ENCODE results near the gene DGKA. TPM values are rescaled to one million over a fixed set of nuclear protein-coding genes. Genes with fewer than 3 reads are reported as not detected.
A peak's percentile ranks its signal among the peaks of the same experiment; 100 is the strongest.

The DGKA gene
- total RNA-seq, 2 donors from 2014 or later = 74.9 to 161 TPM

DNA sequence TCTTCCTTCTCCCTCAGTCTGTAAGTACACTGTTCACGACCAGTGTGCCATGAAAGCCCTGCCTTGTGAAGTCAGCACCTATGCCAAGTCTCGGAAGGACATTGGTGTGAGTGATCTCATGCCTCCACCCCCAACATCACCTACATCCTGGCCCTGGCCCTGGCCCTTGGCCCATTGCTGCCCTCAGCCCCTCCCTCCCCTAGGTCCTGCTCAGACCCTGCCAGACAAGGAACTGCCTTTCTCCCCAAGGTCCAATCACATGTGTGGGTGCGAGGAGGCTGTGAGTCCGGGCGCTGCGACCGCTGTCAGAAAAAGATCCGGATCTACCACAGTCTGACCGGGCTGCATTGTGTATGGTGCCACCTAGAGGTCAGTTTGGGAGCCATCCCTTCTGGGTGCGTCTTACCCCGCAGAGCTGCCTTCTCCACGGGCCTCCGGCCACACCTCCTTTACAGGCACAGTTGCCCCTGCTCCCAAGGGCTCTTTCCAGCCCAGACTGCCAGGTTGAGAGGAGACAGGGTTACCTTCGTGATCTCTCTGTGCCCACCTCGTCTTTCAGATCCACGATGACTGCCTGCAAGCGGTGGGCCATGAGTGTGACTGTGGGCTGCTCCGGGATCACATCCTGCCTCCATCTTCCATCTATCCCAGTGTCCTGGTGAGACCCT, 9.2 kb downstream of the DGKA start:
- Histone ChIP-seq H3K4me3 (no peak overlapping the region), H3K9me3 (no peaks in the 10 kb centered on the region), H3K36me3 (no peaks in the 10 kb centered on the region), H3K27me3 (replicated peaks; ENCODE audit: insufficient read depth) (no peaks in the 10 kb centered on the region), H3K4me1 (replicated peaks) (no peaks in the 10 kb centered on the region), H3K27ac (peak overlapping the region; percentile 45 to 67)
- WGBS = 16% methylated on average over 18 of the region's 18 CpGs
- intact Hi-C loops (cut with DNase I) = no loop called here
- peak; percentile 85 for DNase-seq (ENCODE audit: low spot score)
- TF ChIP-seq POLR2AphosphoS5 (IDR thresholded peaks at IDR 0.05) (peak; percentile 77), POLR2A (IDR thresholded peaks at IDR 0.05) (no peak)
- TF ChIP-seq, protein P1, sequence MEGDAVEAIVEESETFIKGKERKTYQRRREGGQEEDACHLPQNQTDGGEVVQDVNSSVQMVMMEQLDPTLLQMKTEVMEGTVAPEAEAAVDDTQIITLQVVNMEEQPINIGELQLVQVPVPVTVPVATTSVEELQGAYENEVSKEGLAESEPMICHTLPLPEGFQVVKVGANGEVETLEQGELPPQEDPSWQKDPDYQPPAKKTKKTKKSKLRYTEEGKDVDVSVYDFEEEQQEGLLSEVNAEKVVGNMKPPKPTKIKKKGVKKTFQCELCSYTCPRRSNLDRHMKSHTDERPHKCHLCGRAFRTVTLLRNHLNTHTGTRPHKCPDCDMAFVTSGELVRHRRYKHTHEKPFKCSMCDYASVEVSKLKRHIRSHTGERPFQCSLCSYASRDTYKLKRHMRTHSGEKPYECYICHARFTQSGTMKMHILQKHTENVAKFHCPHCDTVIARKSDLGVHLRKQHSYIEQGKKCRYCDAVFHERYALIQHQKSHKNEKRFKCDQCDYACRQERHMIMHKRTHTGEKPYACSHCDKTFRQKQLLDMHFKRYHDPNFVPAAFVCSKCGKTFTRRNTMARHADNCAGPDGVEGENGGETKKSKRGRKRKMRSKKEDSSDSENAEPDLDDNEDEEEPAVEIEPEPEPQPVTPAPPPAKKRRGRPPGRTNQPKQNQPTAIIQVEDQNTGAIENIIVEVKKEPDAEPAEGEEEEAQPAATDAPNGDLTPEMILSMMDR (IDR thresholded peaks at IDR 0.05) = peak; percentile 71 to 94 (median 94)

DNA sequence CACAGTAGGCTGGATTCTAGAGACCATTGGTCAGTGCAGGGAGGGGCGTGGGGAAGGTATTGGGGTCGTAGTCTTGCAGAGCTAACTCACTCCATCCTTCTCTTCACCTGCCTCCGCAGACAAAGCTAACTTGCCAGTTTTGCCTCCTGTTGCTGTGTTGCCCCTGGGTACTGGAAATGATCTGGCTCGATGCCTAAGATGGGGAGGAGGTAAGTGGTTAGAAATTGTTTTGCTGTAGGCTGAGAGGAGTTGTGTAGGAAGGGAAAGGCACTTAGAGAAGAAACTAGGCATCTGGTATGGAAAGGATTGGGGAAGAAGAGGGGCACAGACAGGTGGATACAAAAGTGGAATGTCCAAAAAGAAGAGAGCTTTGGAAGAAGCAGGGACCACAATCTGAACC, 11.1 kb downstream of the DGKA start:
- 82% methylated on average over 4 of the region's 4 CpGs for WGBS
- no peaks in the 10 kb centered on the region for H3K4me1 ChIP-seq (replicated peaks)
- no peak overlapping the region for H3K27ac ChIP-seq
- H3K9me3 ChIP-seq = no peaks in the 10 kb centered on the region
- intact Hi-C loops (cut with DNase I) = no loop called here
- no peak for DNase-seq (ENCODE audit: low spot score)
- no peaks in the 10 kb centered on the region for H3K36me3 ChIP-seq
- TF ChIP-seq, protein P1 (IDR thresholded peaks at IDR 0.05) = no peak
- no peak overlapping the region for H3K4me3 ChIP-seq
- no peaks in the 10 kb centered on the region for H3K27me3 ChIP-seq (replicated peaks; ENCODE audit: insufficient read depth)

DNA sequence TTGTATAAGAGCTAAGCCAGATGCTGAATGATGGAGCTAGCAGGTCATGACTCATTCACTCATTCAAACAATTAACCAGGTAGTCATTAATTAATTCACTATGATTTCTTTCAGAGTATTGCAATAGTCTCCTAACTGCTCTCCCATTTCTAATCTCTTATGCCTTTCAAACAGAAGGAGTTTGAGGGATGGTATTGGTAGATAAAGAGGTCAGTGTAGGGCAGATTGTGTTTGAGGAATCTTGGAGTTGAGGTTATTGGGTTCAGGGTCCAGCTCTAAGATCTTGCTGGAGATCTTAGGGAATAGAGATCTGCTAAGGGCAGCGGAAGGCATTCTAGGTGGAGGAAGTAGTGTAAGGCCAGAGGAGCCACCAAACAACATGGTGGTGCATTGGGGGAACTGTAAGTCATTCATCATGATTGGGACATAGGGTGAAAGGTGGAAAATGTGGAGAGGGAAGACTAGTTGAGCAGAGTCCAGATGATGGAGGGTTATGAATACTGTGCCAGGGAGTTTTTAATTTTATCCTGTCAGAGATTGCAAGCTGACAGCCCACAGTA, 11.7 kb downstream of the DGKA start:
- Histone ChIP-seq H3K4me3 (no peak overlapping the region), H3K27ac (no peak overlapping the region), H3K9me3 (no peaks in the 10 kb centered on the region), H3K36me3 (no peaks in the 10 kb centered on the region), H3K27me3 (replicated peaks; ENCODE audit: insufficient read depth) (no peaks in the 10 kb centered on the region), H3K4me1 (replicated peaks) (no peaks in the 10 kb centered on the region)
- intact Hi-C loops (cut with DNase I) = no loop called here
- no peak for TF ChIP-seq POLR2A (IDR thresholded peaks at IDR 0.05)
- TF ChIP-seq POLR2AphosphoS5 (IDR thresholded peaks at IDR 0.05) = no peak
- TF ChIP-seq, protein P1 (IDR thresholded peaks at IDR 0.05) = no peak
- 97% methylated on average over 1 of the region's 1 CpG for WGBS
- DNase-seq (ENCODE audit: low spot score) = no peak

DNA sequence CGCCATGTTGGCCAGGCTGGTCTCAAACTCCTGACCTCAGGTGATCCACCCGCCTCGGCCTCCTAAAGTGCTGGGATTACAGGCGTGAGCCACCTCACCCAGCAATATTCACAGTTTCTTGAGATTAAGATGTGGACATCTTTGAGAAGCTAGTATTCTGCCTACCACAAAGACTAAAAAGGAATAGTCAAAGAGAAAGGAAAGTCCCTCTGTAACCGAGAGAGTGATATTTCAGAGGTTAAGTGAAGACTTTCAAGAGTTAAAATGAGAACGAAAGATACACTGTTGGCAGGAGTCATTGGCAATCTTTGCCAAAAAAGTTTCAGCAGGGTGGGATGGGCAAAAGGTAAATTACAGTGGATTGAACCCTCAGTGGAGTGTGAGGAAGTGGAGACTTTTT, 15.6 kb downstream of the DGKA start:
- no peak for TF ChIP-seq POLR2A (IDR thresholded peaks at IDR 0.05)
- TF ChIP-seq, protein P1 (IDR thresholded peaks at IDR 0.05) = no peak
- TF ChIP-seq POLR2AphosphoS5 (IDR thresholded peaks at IDR 0.05) = no peak
- Histone ChIP-seq H3K36me3 (no peaks in the 10 kb centered on the region), H3K4me3 (no peak overlapping the region), H3K27me3 (replicated peaks; ENCODE audit: insufficient read depth) (no peaks in the 10 kb centered on the region), H3K9me3 (no peaks in the 10 kb centered on the region), H3K27ac (no peak overlapping the region), H3K4me1 (replicated peaks) (no peaks in the 10 kb centered on the region)
- no peak for DNase-seq (ENCODE audit: low spot score)
- intact Hi-C loops (cut with DNase I) = no loop called here
- 80% methylated on average over 6 of the region's 6 CpGs for WGBS

DNA sequence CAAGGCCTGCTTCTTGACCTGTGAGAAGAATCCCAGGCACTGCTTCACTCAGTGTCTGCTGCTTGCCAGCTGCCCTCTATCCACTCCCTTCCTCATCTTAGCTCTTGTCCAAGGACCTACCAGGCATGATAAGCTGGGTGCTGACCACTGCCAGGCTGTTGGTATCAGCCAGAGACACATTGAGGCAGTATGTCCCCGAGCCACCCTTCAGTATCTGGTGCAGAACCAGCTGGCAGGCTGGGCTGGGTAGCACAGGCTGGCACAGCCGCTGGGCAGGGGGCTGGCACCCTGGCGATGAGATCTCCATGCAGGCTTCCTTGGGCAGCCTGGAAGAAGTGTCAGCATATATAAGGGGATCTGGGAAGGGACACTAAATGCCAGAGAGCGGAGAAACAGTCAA, 24.4 kb downstream of the DGKA start:
- Histone ChIP-seq H3K36me3 (peaks cover 0 to 16% of the 10 kb centered on the region in 2 donors), H3K4me3 (no peak overlapping the region), H3K9me3 (no peaks in the 10 kb centered on the region), H3K27me3 (replicated peaks; ENCODE audit: insufficient read depth) (no peaks in the 10 kb centered on the region), H3K4me1 (replicated peaks) (no peaks in the 10 kb centered on the region), H3K27ac (no peak overlapping the region)
- WGBS = 96% methylated on average over 4 of the region's 4 CpGs
- intact Hi-C loops (cut with DNase I) = no loop called here
- TF ChIP-seq, protein P1 (IDR thresholded peaks at IDR 0.05) = no peak
- TF ChIP-seq POLR2A (IDR thresholded peaks at IDR 0.05) (no peak), POLR2AphosphoS5 (IDR thresholded peaks at IDR 0.05) (no peak)
- no peak for DNase-seq (ENCODE audit: low spot score)

Measured in prostate gland (tissue), 2 donors.